MCF 10A (cell line): ENCODE results near the gene HOXC5. TPM values are rescaled to one million over a fixed set of nuclear protein-coding genes. Genes with fewer than 3 reads are reported as not detected.

Experiments
- BruUV-seq: library from RNA; stranded (reverse); fragments of 400-500 nt; replicated peaks from 2 replicates; lab custom pipeline; 2021; lab: Mats Ljungman, UMichigan
- CTCF ChIA-PET: fragments of 300-600 bp; sonication (Branson Sonifier 250); formaldehyde crosslinking; extraction: SDS; loops from one replicate; lab custom pipeline; 2021; ENCODE audit warnings: antibody characterized with exemption, inconsistent platforms; lab: Yijun Ruan, JAX
- POLR2A ChIA-PET: fragments of 300-600, 350-650 bp; sonication (Branson Sonifier 250); formaldehyde crosslinking; extraction: SDS; loops from one replicate; lab custom pipeline; 2020; ENCODE audit warnings: antibody characterized with exemption, inconsistent platforms; lab: Yijun Ruan, JAX
- DNase-seq: peaks from one replicate; pipeline ENCODE4 v3.0.0-alpha.2; 2018; ENCODE audit not compliant: unreplicated experiment
- H3K27ac Mint-ChIP-seq: one replicate; pipeline ENCODE4 v1.8.0; 2022; ENCODE audit warnings: mild to moderate bottlenecking, low read depth, mixed read lengths; ENCODE audit not compliant: unreplicated experiment
- H3K27me3 Mint-ChIP-seq: one replicate; pipeline ENCODE4 v1.8.0; 2022; ENCODE audit warnings: mixed read lengths; ENCODE audit not compliant: insufficient read depth, unreplicated experiment
- H3K36me3 Mint-ChIP-seq: one replicate; pipeline ENCODE4 v1.8.0; 2022; ENCODE audit warnings: mild to moderate bottlenecking, moderate library complexity, mixed read lengths; ENCODE audit not compliant: insufficient read depth, unreplicated experiment
- H3K4me1 Mint-ChIP-seq: one replicate; pipeline ENCODE4 v1.8.0; 2022; ENCODE audit warnings: mixed read lengths; ENCODE audit not compliant: insufficient read depth, unreplicated experiment
- H3K4me3 Mint-ChIP-seq: one replicate; pipeline ENCODE4 v1.8.0; 2022; ENCODE audit warnings: mild to moderate bottlenecking, moderate library complexity, mixed read lengths; ENCODE audit not compliant: unreplicated experiment
- H3K9me3 Mint-ChIP-seq: one replicate; pipeline ENCODE4 v1.8.0; 2022; ENCODE audit warnings: mixed read lengths; ENCODE audit not compliant: unreplicated experiment
- intact Hi-C: fragments of 100-400 bp; cut with micrococcal nuclease; formaldehyde crosslinking; loops from 2 replicates; pipeline ENCODE4 v1.14.1; 2022
- total RNA-seq: library from RNA; stranded (reverse); gene quantifications from 2 replicates; pipeline ENCODE4 v1.2.3, GENCODE V29; 2022
- TF ChIP-seq, protein P1 (sequence below): fragments of 200-600 bp; IDR thresholded peaks from one replicate; pipeline ENCODE4 v1.8.0; 2022; ENCODE audit warnings: antibody characterized with exemption, mild to moderate bottlenecking; ENCODE audit not compliant: unreplicated experiment

Gene HOXC5
- total RNA-seq, 1 experiment from 2014 or later = not detected

DNA sequence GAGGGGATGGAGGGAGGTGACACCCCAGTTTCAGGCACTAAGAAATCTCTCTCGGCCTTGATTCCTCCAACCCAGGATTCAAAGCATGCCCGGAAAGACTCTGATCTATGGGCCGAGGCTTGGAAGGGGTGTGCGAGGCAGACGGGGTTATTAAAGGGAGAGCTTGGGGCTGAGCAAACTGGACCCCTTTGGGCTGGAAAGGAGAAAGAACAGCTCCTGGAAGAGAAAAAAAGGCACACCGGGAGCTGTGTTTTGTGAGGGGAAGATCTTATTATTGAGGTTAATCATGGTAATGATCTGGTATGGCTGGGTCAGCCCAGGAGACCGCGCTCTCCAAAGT lies 15.1 kb downstream of the HOXC5 start:
- Mint-ChIP-seq H3K9me3 (no peaks in the 10 kb centered on the region), H3K27ac (no peak overlapping the region), H3K4me1 (peaks cover 11% of the 10 kb centered on the region), H3K36me3 (no peaks in the 10 kb centered on the region), H3K27me3 (no peaks in the 10 kb centered on the region), H3K4me3 (no peak overlapping the region)
- BruUV-seq = no TSS peak
- ChIA-PET POLR2A (no interaction called here), CTCF (interaction anchor here (0.6 to 0.8 kb wide), 2 partner anchors 15 to 208 kb away, joined by 3 to 6 read pairs; partner anchors contain the start of gene HOXC5)
- no peak for DNase-seq
- TF ChIP-seq, protein P1, sequence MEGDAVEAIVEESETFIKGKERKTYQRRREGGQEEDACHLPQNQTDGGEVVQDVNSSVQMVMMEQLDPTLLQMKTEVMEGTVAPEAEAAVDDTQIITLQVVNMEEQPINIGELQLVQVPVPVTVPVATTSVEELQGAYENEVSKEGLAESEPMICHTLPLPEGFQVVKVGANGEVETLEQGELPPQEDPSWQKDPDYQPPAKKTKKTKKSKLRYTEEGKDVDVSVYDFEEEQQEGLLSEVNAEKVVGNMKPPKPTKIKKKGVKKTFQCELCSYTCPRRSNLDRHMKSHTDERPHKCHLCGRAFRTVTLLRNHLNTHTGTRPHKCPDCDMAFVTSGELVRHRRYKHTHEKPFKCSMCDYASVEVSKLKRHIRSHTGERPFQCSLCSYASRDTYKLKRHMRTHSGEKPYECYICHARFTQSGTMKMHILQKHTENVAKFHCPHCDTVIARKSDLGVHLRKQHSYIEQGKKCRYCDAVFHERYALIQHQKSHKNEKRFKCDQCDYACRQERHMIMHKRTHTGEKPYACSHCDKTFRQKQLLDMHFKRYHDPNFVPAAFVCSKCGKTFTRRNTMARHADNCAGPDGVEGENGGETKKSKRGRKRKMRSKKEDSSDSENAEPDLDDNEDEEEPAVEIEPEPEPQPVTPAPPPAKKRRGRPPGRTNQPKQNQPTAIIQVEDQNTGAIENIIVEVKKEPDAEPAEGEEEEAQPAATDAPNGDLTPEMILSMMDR = no peak
- intact Hi-C loops = no loop called here

DNA sequence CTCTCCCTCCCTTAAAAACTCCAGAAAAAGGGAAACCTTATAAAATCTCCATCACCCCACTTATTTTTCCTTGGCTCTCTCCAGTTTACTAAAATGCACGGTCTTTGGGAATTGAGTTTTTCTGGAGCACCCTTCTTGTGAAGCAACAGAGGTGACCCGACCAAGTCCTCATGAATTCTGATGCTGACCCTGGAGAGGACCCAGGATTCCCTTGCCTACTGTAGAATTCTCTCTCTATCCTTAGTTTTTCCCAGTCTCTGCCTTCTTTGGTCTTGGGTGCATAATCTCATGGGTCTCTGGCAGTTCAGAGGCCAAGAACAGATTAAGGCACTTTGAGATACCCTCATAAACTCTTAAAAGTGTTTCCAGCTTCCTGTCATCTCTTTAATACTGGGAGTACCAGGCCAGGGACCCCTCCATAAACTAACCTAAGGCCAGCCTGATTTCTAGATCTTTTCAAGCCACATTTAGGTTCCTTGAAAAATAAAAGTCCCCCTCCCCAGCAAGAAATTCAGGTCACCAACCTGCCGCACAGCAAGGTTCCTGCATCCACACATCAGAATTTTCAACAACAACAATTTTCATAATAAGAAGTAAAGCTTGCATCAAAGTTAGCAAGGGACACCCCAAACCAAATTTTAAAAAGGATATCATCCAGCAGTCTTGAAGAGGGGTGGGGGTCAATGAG lies 15.7 kb downstream of the HOXC5 start:
- CTCF ChIA-PET = interaction anchor here (0.8 kb wide), 1 partner anchor 16 kb away, joined by 6 read pairs; the partner anchor contains the start of gene HOXC5
- peaks cover 11% of the 10 kb centered on the region for H3K4me1 Mint-ChIP-seq

DNA sequence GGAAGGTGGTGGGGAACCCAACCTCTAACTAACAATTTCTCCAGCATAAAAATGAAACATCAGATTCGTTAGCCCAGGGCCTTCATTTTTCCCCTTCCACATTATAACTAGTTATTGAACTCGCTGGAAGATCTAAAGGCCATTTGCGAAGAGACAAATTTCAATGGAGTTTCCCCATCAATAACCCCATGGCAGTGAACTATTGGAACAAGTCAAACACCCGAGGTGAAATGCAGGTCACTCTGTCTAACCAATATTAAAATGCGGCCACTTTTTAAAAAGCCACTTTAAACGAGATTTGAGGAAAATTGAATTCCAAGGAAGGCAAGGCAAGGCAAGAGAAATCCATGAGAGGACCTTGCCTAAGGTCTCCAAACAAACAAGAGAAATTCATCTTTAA lies 16.3 kb downstream of the HOXC5 start:
- Mint-ChIP-seq H3K4me3 (no peak overlapping the region), H3K4me1 (peaks cover 11% of the 10 kb centered on the region)

More for the DNA sequence above, 15.7 kb downstream of the HOXC5 start:
- Mint-ChIP-seq H3K27me3 (no peaks in the 10 kb centered on the region), H3K4me3 (no peak overlapping the region), H3K36me3 (no peaks in the 10 kb centered on the region), H3K9me3 (no peaks in the 10 kb centered on the region), H3K27ac (no peak overlapping the region)
- TF ChIP-seq, protein P1 = no peak
- intact Hi-C loops = no loop called here
- DNase-seq = no peak
- BruUV-seq = no TSS peak
- POLR2A ChIA-PET = no interaction called here

DNA sequence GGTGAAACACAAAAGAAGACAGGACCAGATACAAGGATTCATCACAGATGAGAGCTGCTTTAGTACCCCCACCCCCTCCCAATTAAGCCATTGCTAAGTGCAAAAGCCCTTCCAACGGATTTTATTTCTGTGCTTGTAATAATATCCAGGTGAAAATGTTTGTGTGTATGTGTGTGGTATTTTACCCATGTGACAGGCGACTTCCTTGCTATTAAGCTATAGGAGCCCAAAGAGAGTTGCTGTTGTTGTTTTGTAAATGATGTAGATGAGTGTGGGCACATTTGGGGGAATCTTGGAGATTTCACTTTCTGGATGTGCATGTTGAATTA lies 17.6 kb downstream of the HOXC5 start:
- POLR2A ChIA-PET = interaction anchor here (0.7 to 0.8 kb wide), 2 partner anchors 9 to 142 kb away, joined by 3 to 4 read pairs; no protein-coding TSS in a partner anchor

More for the DNA sequence above, 16.3 kb downstream of the HOXC5 start:
- intact Hi-C loops = no loop called here
- TF ChIP-seq, protein P1 = no peak
- Mint-ChIP-seq H3K9me3 (no peaks in the 10 kb centered on the region), H3K36me3 (no peaks in the 10 kb centered on the region), H3K27me3 (no peaks in the 10 kb centered on the region), H3K27ac (no peak overlapping the region)
- CTCF ChIA-PET = no interaction called here
- POLR2A ChIA-PET = no interaction called here
- no peak for DNase-seq
- no TSS peak for BruUV-seq

More for the DNA sequence above, 17.6 kb downstream of the HOXC5 start:
- Mint-ChIP-seq H3K4me3 (no peak overlapping the region), H3K9me3 (no peaks in the 10 kb centered on the region), H3K27me3 (no peaks in the 10 kb centered on the region), H3K4me1 (peaks cover 11% of the 10 kb centered on the region), H3K36me3 (no peaks in the 10 kb centered on the region), H3K27ac (no peak overlapping the region)
- intact Hi-C loops = no loop called here
- DNase-seq = no peak
- BruUV-seq = no TSS peak
- CTCF ChIA-PET = interaction anchor here (0.8 kb wide), 1 partner anchor 82 kb away, joined by 5 read pairs; no protein-coding TSS in a partner anchor
- TF ChIP-seq, protein P1 = no peak
